ENCODE results near the gene PSG1.
"Not testable (repeated sequence)": the region's sequence is repeated elsewhere in the genome, so short reads cannot be mapped to it uniquely, and the experiment has no call there.

DNA sequence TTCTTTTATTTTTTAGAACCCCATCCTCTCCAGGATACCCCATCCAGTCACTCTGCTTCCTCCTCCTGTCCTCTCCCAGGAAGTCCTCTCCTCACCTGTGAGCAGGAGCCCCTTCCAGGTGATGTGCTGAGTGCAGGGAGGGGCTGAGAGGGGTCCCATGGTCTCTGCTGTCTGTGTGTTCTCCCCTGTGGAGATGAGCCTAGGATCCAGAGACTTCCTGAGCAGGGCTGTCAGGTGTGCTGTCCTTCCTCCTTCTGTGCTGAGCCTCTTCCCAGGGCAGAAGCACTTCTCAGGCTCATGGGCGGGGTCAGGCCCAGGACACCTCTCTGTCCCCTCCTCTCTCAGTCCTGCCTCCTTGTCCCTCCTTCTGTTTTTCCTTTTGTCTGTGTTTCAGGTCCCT, 38.1 kb upstream of the PSG1 start, which contains the start of gene PSG6:
- TF ChIP-seq, protein P1, sequence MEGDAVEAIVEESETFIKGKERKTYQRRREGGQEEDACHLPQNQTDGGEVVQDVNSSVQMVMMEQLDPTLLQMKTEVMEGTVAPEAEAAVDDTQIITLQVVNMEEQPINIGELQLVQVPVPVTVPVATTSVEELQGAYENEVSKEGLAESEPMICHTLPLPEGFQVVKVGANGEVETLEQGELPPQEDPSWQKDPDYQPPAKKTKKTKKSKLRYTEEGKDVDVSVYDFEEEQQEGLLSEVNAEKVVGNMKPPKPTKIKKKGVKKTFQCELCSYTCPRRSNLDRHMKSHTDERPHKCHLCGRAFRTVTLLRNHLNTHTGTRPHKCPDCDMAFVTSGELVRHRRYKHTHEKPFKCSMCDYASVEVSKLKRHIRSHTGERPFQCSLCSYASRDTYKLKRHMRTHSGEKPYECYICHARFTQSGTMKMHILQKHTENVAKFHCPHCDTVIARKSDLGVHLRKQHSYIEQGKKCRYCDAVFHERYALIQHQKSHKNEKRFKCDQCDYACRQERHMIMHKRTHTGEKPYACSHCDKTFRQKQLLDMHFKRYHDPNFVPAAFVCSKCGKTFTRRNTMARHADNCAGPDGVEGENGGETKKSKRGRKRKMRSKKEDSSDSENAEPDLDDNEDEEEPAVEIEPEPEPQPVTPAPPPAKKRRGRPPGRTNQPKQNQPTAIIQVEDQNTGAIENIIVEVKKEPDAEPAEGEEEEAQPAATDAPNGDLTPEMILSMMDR (IDR thresholded peaks at IDR 0.05; ENCODE audit: poor library complexity) = not testable (repeated sequence)
- TF ChIP-seq EZH2 (IDR thresholded peaks at IDR 0.05; ENCODE audit: borderline replicate concordance) = not testable (repeated sequence)

Data from hepatocyte (in vitro differentiated cells).